Activated CD4-positive, alpha-beta memory T cell treated with anti-CD3 and anti-CD28 coated beads for 36 hours (primary cell): ENCODE measurements around the gene XYLB. TPM values are rescaled to one million over a fixed set of nuclear protein-coding genes. Genes with fewer than 3 reads are reported as not detected.
"Not testable (repeated sequence)": the region's sequence is repeated elsewhere in the genome, so short reads cannot be mapped to it uniquely, and the experiment has no call there.

ENCODE experiments used
- CTCF ChIA-PET: fragments of 350-600 bp; sonication (Branson Sonifier 250); formaldehyde crosslinking; loops from one replicate; lab custom pipeline; 2021; ENCODE audit warnings: antibody characterized with exemption, inconsistent platforms; lab: Charles Lee
- POLR2A ChIA-PET: fragments of 350-600 bp; sonication (Branson Sonifier 250); formaldehyde crosslinking; loops from one replicate; lab custom pipeline; 2021; ENCODE audit warnings: antibody characterized with exemption; lab: Charles Lee
- DNase-seq: peaks from one replicate; pipeline ENCODE4 v3.0.0-alpha.2; 2020
- H3K27ac Mint-ChIP-seq: one replicate; pipeline ENCODE4 v1.8.0; 2021; ENCODE audit warnings: mixed read lengths
- H3K27me3 Mint-ChIP-seq: one replicate; pipeline ENCODE4 v1.8.0; 2021; ENCODE audit warnings: mixed read lengths
- H3K36me3 Mint-ChIP-seq: one replicate; pipeline ENCODE4 v1.8.0; 2021; ENCODE audit warnings: mixed read lengths
- H3K4me1 Mint-ChIP-seq: one replicate; pipeline ENCODE4 v1.8.0; 2021; ENCODE audit warnings: low read depth, mixed read lengths
- H3K4me3 Mint-ChIP-seq: one replicate; pipeline ENCODE4 v1.8.0; 2021; ENCODE audit warnings: mild to moderate bottlenecking, mixed read lengths
- H3K9me3 Mint-ChIP-seq: one replicate; pipeline ENCODE4 v1.8.0; 2021; ENCODE audit warnings: mixed read lengths
- intact Hi-C: fragments of 100-400 bp; cut with micrococcal nuclease; formaldehyde crosslinking; loops from one replicate; pipeline ENCODE4 v1.15.1; 2023
- total RNA-seq, 2 experiments: library from RNA; stranded (reverse); gene quantifications; one replicate each; pipeline ENCODE4 v1.2.3, GENCODE V29; 2021

XYLB gene
- total RNA-seq, 2 experiments from 2014 or later, result 4.8 to 4.9 TPM

GRCh38 chr3:38426798-38427426 is 80.3 kb downstream of the XYLB start:
- Mint-ChIP-seq H3K4me1 (peaks cover 29% of the 10 kb centered on the region), H3K9me3 (peaks cover 11% of the 10 kb centered on the region)
- POLR2A ChIA-PET, H3K27ac Mint-ChIP-seq, H3K4me3 Mint-ChIP-seq, H3K27me3 Mint-ChIP-seq, intact Hi-C loops, H3K36me3 Mint-ChIP-seq, CTCF ChIA-PET: not testable (repeated sequence)
- DNase-seq, result peak; percentile 23

DNA sequence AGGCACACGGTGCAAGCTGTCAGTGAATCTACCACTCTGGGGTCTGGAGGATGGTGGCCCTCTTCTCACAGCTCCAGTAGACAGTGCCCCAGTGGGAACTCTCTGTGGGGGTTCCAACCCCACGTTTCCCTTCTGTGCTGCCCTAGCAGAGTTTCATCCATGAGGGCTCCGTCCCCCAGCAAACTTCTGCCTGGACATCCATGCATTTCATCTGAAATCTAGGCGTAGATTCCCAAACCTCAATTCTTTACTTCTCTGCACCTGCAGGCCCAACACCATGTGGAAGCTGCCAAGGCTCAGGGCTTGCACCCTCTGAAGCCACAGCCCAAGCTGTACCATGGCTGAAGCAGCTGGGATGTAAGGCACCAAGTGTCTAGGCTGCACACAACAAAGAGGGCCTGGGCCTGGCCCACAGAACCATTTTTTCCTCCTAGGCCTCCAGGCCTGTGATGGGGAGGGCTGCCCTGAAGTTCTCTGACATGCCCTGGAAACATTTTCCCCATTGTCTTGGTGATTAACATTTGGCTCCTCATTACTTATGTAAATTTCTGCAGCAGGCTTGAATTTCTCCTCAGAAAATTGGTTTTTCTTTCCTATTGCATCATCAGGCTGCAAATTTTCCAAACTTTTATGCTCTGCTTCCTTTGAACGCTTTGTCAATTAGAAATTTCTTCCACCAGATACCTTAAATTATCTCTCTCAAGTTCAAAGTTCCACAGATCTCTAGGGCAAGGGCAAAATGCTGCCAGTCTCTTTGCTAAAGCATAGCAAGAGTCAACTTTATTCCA is 86.5 kb downstream of the XYLB start:
- H3K36me3 Mint-ChIP-seq, result peaks cover 30% of the 10 kb centered on the region
- CTCF ChIA-PET, intact Hi-C loops, POLR2A ChIA-PET, H3K27ac Mint-ChIP-seq, H3K4me3 Mint-ChIP-seq, H3K27me3 Mint-ChIP-seq, DNase-seq: not testable (repeated sequence)
- H3K4me1 Mint-ChIP-seq, result peaks cover 11% of the 10 kb centered on the region
- H3K9me3 Mint-ChIP-seq, result peaks cover 60% of the 10 kb centered on the region

DNA sequence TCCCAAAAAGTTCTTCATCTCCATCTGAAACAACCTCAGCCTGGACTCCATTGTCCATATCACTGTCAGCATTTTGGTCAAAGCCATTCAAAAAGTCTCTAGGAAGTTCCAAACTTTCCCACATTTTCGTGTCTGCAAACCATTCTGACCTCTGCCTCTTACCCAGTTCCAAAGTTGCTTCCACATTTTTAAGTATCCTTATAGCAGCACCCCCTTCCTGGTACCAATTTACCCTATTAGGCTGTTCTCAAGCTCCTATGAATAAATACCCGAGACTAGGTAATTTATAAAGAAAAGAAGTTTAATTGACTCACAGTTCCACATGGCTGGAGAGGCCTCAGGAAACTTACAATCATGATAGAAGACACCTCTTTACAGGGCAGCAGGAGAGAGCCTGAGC is 87.1 kb downstream of the XYLB start:
- intact Hi-C loops, H3K4me1 Mint-ChIP-seq, POLR2A ChIA-PET, H3K27ac Mint-ChIP-seq, DNase-seq, H3K4me3 Mint-ChIP-seq, CTCF ChIA-PET, H3K27me3 Mint-ChIP-seq: not testable (repeated sequence)
- H3K36me3 Mint-ChIP-seq, result peaks cover 30% of the 10 kb centered on the region
- peaks cover 60% of the 10 kb centered on the region for H3K9me3 Mint-ChIP-seq

DNA sequence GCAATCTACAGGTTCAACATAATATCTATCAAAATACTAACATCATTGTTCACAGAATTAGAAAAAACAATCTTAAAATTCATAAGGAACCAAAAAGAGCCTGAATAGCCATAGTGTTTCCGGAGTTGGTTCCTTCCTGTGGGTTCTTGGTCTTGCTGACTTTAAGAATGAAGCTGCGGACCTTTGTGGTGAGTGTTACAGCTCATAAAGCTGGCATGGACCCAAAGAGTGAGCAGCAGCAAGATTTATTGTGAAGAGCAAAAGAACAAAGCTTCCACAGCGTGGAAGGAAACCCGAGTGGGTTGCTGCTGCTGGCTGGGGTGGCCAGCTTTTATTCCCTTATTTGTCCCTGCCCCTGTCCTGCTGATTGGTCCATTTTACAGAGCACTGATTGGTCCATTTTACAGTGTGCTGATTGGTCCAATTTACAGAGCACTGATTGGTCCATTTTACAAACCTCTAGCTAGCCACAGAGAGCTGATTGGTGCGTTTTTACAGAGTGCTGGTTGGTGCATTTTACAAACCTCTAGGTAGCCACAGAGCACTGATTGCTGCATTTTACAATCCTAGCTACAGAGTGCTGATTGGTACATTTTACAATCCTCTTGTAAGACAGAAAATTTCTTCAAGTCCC is 92.0 kb downstream of the XYLB start:
- H3K36me3 Mint-ChIP-seq, result peaks cover 13% of the 10 kb centered on the region
- H3K4me1 Mint-ChIP-seq, POLR2A ChIA-PET, intact Hi-C loops, CTCF ChIA-PET, H3K27me3 Mint-ChIP-seq, H3K27ac Mint-ChIP-seq, H3K4me3 Mint-ChIP-seq, DNase-seq: not testable (repeated sequence)
- H3K9me3 Mint-ChIP-seq, result peaks cover 43% of the 10 kb centered on the region

DNA sequence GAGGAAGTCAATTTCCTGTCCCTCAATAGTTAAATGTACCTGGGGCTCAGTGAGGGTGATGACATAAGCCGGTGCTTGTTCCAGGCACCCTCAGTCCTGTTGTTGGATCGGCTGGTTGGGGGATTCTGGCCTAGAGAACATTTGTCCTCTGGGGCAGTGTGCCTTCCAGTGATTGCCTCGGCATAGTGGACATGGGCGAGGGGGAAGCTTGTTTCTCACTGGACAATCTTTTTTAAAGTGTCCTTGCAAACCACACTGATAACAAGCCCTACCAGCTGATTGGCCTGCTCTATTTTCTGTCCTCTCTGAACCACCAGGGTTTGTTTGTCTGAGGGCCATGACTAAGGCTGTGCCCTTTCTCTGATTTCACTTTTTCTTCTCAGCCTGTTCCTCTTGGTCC is 96.6 kb downstream of the XYLB start:
- H3K4me1 Mint-ChIP-seq, H3K4me3 Mint-ChIP-seq, H3K27me3 Mint-ChIP-seq, CTCF ChIA-PET, DNase-seq, H3K36me3 Mint-ChIP-seq, intact Hi-C loops, H3K27ac Mint-ChIP-seq: not testable (repeated sequence)
- H3K9me3 Mint-ChIP-seq, result peaks cover 11% of the 10 kb centered on the region
- POLR2A ChIA-PET, result interaction anchor here (0.6 kb wide), 1 partner anchor 276 kb away, joined by 5 read pairs; no protein-coding TSS in a partner anchor

- intact Hi-C loops, result no loop called here
- ChIA-PET POLR2A (no interaction called here), CTCF (interaction anchor here (1.6 kb wide), 1 partner anchor 99 kb away, joined by 4 read pairs; the partner anchor contains the start of gene XYLB)
- Mint-ChIP-seq H3K27ac (no peak overlapping the region), H3K4me3 (no peak overlapping the region), H3K36me3 (peaks cover 2% of the 10 kb centered on the region), H3K9me3 (no peaks in the 10 kb centered on the region), H3K4me1 (no peaks in the 10 kb centered on the region), H3K27me3 (no peaks in the 10 kb centered on the region)
- DNase-seq, result no peak
Observed at GRCh38 chr3:38446085-38446686, 99.6 kb downstream of the XYLB start.

DNA sequence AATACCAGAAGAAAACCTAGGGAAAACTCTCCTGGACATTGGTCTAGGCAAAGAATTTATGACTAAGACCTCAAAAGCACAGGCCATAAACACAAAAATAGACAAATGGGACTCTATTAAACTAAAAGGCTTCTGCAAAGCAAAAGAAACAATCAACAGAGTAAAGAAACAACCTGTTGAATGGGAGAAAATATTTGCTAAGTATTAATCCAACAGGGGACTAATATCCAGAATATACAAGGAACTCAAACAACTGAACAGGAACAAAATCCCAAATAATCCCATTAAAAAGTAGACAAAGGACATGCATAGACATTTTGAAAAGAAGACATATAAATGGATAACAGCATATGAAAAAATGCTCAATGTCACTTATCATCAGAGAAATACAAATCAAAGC is 100.2 kb downstream of the XYLB start:
- Mint-ChIP-seq H3K4me3 (no peak overlapping the region), H3K9me3 (no peaks in the 10 kb centered on the region), H3K27ac (no peak overlapping the region), H3K36me3 (peaks cover 2% of the 10 kb centered on the region), H3K27me3 (no peaks in the 10 kb centered on the region), H3K4me1 (no peaks in the 10 kb centered on the region)
- no peak for DNase-seq
- ChIA-PET POLR2A (no interaction called here), CTCF (interaction anchor here (1.6 kb wide), 1 partner anchor 100 kb away, joined by 4 read pairs; the partner anchor contains the start of gene XYLB)
- intact Hi-C loops, result no loop called here

- POLR2A ChIA-PET, result no interaction called here
- peaks cover 2% of the 10 kb centered on the region for H3K36me3 Mint-ChIP-seq
- intact Hi-C loops, result no loop called here
- peaks cover 2% of the 10 kb centered on the region for H3K4me1 Mint-ChIP-seq
- no peak for DNase-seq
- H3K27me3 Mint-ChIP-seq, result no peaks in the 10 kb centered on the region
- H3K27ac Mint-ChIP-seq, result no peak overlapping the region
- CTCF ChIA-PET, result no interaction called here
- no peaks in the 10 kb centered on the region for H3K9me3 Mint-ChIP-seq
- H3K4me3 Mint-ChIP-seq, result no peak overlapping the region
Observed at GRCh38 chr3:38450853-38451252, 104.3 kb downstream of the XYLB start.

- intact Hi-C loops, result loop anchor here (1.0 kb wide), 2 partner anchors 43 to 316 kb away; partner anchors contain the start of genes ACAA1 and EXOG
- DNase-seq, result peak; percentile 82
- peaks cover 2% of the 10 kb centered on the region for H3K4me1 Mint-ChIP-seq
- ChIA-PET CTCF (interaction anchor here (0.8 to 1.3 kb wide), 4 partner anchors 9 to 109 kb away, joined by 3 to 4 read pairs (median 4); partner anchors contain the start of gene XYLB), POLR2A (interaction anchor here (1.4 kb wide), 1 partner anchor 106 kb away, joined by 3 read pairs; no protein-coding TSS in a partner anchor)
- no peaks in the 10 kb centered on the region for H3K27me3 Mint-ChIP-seq
- peak within 1 kb of the TSS; percentile 96 for H3K4me3 Mint-ChIP-seq
- H3K27ac Mint-ChIP-seq, result peak within 1 kb of the TSS; percentile 70
- no peaks in the 10 kb centered on the region for H3K9me3 Mint-ChIP-seq
- H3K36me3 Mint-ChIP-seq, result peaks cover 2% of the 10 kb centered on the region
Observed at GRCh38 chr3:38453075-38453912, 106.7 kb downstream of the XYLB start, which contains the start of gene ACVR2B. Gene ACVR2B, plus strand, starts transcription at chr3:38453890. Its CDS starts 433 bp downstream, at chr3:38454323.

DNA sequence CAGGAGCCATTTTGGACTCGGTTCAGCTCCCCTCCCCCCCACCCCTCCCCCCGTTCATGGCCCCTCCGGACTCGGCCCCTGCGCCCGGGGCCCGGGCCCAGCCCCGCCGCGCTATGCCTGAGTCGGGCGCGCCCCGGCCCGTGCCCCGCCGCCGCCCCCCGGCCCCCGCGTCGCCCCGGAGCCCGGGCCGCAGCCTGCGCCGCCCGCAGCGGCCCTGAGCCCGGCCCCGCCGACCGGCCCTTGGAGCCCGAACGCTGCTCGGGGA is 107.3 kb downstream of the XYLB start:
- H3K36me3 Mint-ChIP-seq, result peaks cover 2% of the 10 kb centered on the region
- peak overlapping the region; percentile 96 for H3K4me3 Mint-ChIP-seq
- peaks cover 2% of the 10 kb centered on the region for H3K4me1 Mint-ChIP-seq
- intact Hi-C loops, result loop anchor here (1.0 to 2.0 kb wide), 3 partner anchors 42 to 317 kb away; partner anchors contain the start of genes ACAA1, EXOG and XYLB
- no peak overlapping the region for H3K27ac Mint-ChIP-seq
- POLR2A ChIA-PET, result interaction anchor here (1.4 kb wide), 1 partner anchor 106 kb away, joined by 3 read pairs; no protein-coding TSS in a partner anchor
- no peaks in the 10 kb centered on the region for H3K27me3 Mint-ChIP-seq
- DNase-seq, result no peak
- CTCF ChIA-PET, result interaction anchor here (0.8 to 1.2 kb wide), 2 partner anchors 9 to 26 kb away, joined by 3 read pairs; no protein-coding TSS in a partner anchor
- H3K9me3 Mint-ChIP-seq, result no peaks in the 10 kb centered on the region
